ENCODE data around the gene DNAAF5.
"Not testable (repeated sequence)": the region's sequence is repeated elsewhere in the genome, so short reads cannot be mapped to it uniquely, and the experiment has no call there.

Gene DNAAF5

DNA sequence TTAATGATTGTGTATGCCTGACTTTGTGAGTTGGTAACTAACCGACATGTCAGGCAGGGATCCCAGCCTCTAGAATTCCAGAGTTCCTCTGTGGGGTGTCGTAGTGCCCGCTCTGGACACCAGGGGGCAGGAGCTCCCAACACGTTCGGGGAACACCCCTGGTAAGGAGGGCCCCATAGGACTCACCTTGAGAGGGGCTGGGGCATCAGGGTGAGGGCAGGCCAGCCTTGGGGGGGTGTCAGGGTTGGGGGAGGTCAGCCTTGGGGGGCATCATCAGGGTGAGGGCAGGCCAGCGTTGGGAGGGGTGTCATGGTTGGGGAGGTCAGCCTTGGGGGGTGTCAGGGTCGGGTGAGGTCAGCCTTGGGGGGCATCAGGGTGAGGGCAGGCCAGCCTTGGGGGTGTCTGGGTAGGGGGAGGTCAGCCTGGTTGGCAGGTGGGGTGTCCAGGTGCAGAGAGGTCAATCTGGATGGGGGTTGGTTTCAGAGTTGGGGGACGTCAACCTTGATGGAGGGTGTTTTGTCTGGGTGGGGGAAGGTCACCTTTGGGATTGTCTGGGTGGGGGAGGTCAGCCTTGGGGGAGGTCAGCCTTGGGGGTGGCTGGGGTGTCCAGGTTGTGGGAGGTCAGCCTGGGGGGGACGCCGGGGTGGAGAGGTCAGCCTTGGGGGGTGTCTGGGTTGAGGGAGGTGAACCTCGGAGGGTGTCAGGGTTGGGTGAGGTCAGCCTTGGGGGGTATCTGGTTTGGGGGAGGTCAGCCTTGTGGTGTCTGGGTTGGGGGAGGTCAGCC lies 60.2 kb downstream of the DNAAF5 start:
- in situ Hi-C loops (cut with MboI; ENCODE audit: low sequenced_read_pairs): no loop called here
- no peaks in the 10 kb centered on the region for H3K4me1 ChIP-seq
- H3K36me3 ChIP-seq (replicated peaks): peaks cover 33% of the 10 kb centered on the region
- no peaks in the 10 kb centered on the region for H3K27me3 ChIP-seq (ENCODE audit: low read depth)
- DNase-seq (ENCODE audit: low spot score in 2 of 2): peak; percentile 40 to 80
- H3K4me3 ChIP-seq: no peak overlapping the region
- no peaks in the 10 kb centered on the region for H3K9me3 ChIP-seq

DNA sequence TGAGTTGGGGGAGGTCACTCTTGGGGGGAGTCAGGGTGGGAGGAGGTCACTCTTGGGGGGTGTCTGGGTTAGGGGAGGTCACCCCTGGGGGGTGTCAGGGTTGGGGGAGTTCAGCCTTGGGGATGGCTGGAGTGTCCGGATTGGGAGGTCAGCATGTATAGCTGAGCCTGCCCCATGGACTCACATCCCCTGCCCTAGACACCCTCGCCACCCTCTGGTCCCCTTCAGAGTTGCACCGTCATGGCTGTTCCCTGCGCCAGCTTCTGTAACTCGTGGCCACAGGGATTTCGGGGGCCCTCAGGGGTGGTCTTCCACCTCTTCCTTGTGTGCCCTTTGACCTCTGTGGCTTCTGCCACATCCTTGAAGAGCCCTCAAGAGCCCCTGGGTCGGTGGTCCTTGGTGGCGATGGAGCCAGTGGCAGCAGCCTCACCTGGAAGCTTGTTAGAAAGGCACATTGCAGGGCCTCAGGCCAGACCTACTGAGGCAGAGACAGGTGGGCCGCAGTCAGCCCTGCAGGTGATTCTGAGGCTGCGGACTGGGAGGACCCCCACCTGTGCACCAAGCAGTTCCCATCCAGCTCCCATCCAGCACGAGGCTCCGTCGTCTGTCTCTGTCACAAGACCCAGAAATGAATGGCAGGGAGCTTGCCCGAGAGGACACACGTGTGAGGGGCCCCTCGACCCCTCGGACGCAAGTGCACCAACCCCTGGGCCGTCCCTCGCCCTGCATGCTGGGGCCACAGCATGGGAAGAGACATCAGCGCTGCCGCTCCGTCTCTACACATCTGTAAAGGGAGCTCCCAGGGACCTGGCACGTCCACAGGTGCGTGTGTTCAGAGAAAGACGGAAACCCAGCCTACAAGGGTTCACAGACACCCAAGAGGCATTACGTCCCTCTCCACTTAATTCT lies 61.1 kb downstream of the DNAAF5 start:
- DNase-seq (ENCODE audit: low spot score in 2 of 2): no peak
- no peaks in the 10 kb centered on the region for H3K4me1 ChIP-seq
- in situ Hi-C loops (cut with MboI; ENCODE audit: low sequenced_read_pairs): no loop called here

GRCh38 chr7:791519-791918 lies 65.0 kb downstream of the DNAAF5 start:
- Histone ChIP-seq H3K36me3 (replicated peaks) (peaks cover 9% of the 10 kb centered on the region; the same call in 1 of the 2 replicates), H3K9me3 (no peaks in the 10 kb centered on the region), H3K4me1 (no peaks in the 10 kb centered on the region), H3K4me3 (no peak overlapping the region), H3K27me3 (ENCODE audit: low read depth) (no peaks in the 10 kb centered on the region)
- in situ Hi-C loops (cut with MboI; ENCODE audit: low sequenced_read_pairs): no loop called here
- no peak for DNase-seq (ENCODE audit: low spot score in 2 of 2)

More for the DNA sequence above, 61.1 kb downstream of the DNAAF5 start:
- H3K27me3 ChIP-seq (ENCODE audit: low read depth): no peaks in the 10 kb centered on the region
- H3K36me3 ChIP-seq (replicated peaks): peaks cover 33% of the 10 kb centered on the region
- no peaks in the 10 kb centered on the region for H3K9me3 ChIP-seq
- H3K4me3 ChIP-seq: no peak overlapping the region

- Histone ChIP-seq H3K27me3 (ENCODE audit: low read depth) (no peaks in the 10 kb centered on the region), H3K36me3 (replicated peaks) (no peaks in the 10 kb centered on the region; the same call in 1 of the 2 replicates), H3K4me3 (no peak overlapping the region), H3K9me3 (no peaks in the 10 kb centered on the region), H3K4me1 (no peaks in the 10 kb centered on the region)
- DNase-seq (ENCODE audit: low spot score in 2 of 2): no peak
- in situ Hi-C loops (cut with MboI; ENCODE audit: low sequenced_read_pairs): no loop called here
These were observed 67.7 kb downstream of the DNAAF5 start for GRCh38 chr7:794207-794606.

GRCh38 chr7:794671-795329 lies 68.3 kb downstream of the DNAAF5 start:
- in situ Hi-C loops (cut with MboI; ENCODE audit: low sequenced_read_pairs): no loop called here
- Histone ChIP-seq H3K9me3 (no peaks in the 10 kb centered on the region), H3K36me3 (replicated peaks) (no peaks in the 10 kb centered on the region; the same call in 1 of the 2 replicates), H3K4me3 (no peak overlapping the region), H3K27me3 (ENCODE audit: low read depth) (no peaks in the 10 kb centered on the region), H3K4me1 (no peaks in the 10 kb centered on the region)
- DNase-seq (ENCODE audit: low spot score in 2 of 2): no peak

- DNase-seq (ENCODE audit: low spot score in 2 of 2); H3K36me3 ChIP-seq (replicated peaks); H3K9me3 ChIP-seq; H3K27me3 ChIP-seq (ENCODE audit: low read depth); H3K4me3 ChIP-seq; in situ Hi-C loops (cut with MboI; ENCODE audit: low sequenced_read_pairs); H3K4me1 ChIP-seq: not testable (repeated sequence)
These were observed 70.1 kb downstream of the DNAAF5 start for GRCh38 chr7:796434-797169.

- no peak for DNase-seq (ENCODE audit: low spot score in 2 of 2)
- Histone ChIP-seq H3K9me3 (no peaks in the 10 kb centered on the region), H3K4me1 (no peaks in the 10 kb centered on the region), H3K27me3 (ENCODE audit: low read depth) (no peaks in the 10 kb centered on the region), H3K4me3 (no peak overlapping the region), H3K36me3 (replicated peaks) (no peaks in the 10 kb centered on the region; the same call in 1 of the 2 replicates)
- in situ Hi-C loops (cut with MboI; ENCODE audit: low sequenced_read_pairs): no loop called here
These were observed 72.5 kb downstream of the DNAAF5 start for GRCh38 chr7:798921-799470.

DNA sequence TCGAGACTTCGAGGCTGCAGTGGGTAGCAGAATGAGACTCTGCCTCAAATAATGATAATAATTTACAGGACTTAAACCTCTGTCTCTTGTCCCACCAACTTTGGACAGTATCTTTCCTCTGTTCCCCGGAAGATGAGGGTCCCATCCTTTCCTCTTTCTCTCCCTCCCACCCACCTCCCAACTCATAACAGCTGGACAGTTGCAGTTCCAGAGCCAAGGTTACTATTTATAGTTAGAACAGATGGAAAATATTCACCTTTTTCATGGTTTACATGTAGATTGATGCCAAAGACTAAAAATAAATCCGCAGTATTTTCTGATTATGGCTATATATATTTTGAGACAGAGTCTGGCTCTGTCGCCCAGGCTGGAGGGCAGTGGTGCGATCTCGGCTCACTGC lies 74.2 kb downstream of the DNAAF5 start:
- Histone ChIP-seq H3K9me3 (no peaks in the 10 kb centered on the region), H3K4me1 (no peaks in the 10 kb centered on the region), H3K27me3 (ENCODE audit: low read depth) (no peaks in the 10 kb centered on the region), H3K36me3 (replicated peaks) (no peaks in the 10 kb centered on the region; the same call in 1 of the 2 replicates), H3K4me3 (no peak overlapping the region)
- no peak for DNase-seq (ENCODE audit: low spot score in 2 of 2)
- in situ Hi-C loops (cut with MboI; ENCODE audit: low sequenced_read_pairs): no loop called here

GRCh38 chr7:801351-801750 lies 74.9 kb downstream of the DNAAF5 start:
- H3K27me3 ChIP-seq (ENCODE audit: low read depth); H3K36me3 ChIP-seq (replicated peaks); DNase-seq (ENCODE audit: low spot score in 2 of 2); H3K4me3 ChIP-seq; in situ Hi-C loops (cut with MboI; ENCODE audit: low sequenced_read_pairs); H3K9me3 ChIP-seq; H3K4me1 ChIP-seq: not testable (repeated sequence)

DNA sequence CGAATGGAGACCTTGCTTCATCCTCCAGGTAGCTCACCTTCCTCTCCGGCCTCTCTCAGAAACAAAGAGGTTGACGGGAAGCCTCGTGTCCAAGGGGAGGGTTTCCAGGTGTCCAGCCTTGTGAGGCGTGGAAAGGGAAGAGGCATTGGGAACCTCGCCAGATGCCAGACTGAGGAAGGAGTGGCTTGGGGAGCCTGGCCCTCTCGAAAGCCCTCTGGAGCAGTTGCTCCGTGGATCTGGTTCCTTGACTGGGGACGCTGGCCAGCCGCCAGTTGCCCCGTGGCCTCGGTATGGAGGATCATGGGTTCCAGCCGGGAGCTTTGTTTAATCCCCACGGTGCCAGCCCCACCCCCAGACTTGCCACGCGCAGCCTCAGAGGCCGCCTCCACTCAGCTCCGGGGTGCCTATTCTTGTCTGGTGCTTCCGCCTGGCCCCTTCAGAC lies 75.5 kb downstream of the DNAAF5 start:
- H3K9me3 ChIP-seq: no peaks in the 10 kb centered on the region
- H3K4me1 ChIP-seq: no peaks in the 10 kb centered on the region
- no peaks in the 10 kb centered on the region for H3K27me3 ChIP-seq (ENCODE audit: low read depth)
- H3K4me3 ChIP-seq: no peak overlapping the region
- in situ Hi-C loops (cut with MboI; ENCODE audit: low sequenced_read_pairs): no loop called here
- no peaks in the 10 kb centered on the region; the same call in 1 of the 2 replicates for H3K36me3 ChIP-seq (replicated peaks)
- no peak for DNase-seq (ENCODE audit: low spot score in 2 of 2)

GRCh38 chr7:802500-803242 lies 76.2 kb downstream of the DNAAF5 start:
- in situ Hi-C loops (cut with MboI; ENCODE audit: low sequenced_read_pairs): no loop called here
- no peak for DNase-seq (ENCODE audit: low spot score in 2 of 2)

GRCh38 chr7:803243-803635 lies 76.7 kb downstream of the DNAAF5 start:
- in situ Hi-C loops (cut with MboI; ENCODE audit: low sequenced_read_pairs): no loop called here
- Histone ChIP-seq H3K4me3 (no peak overlapping the region), H3K27me3 (ENCODE audit: low read depth) (no peaks in the 10 kb centered on the region), H3K4me1 (no peaks in the 10 kb centered on the region), H3K36me3 (replicated peaks) (no peaks in the 10 kb centered on the region), H3K9me3 (no peaks in the 10 kb centered on the region)
- DNase-seq (ENCODE audit: low spot score in 2 of 2): no peak

More at GRCh38 chr7:802500-803242, 76.2 kb downstream of the DNAAF5 start:
- no peaks in the 10 kb centered on the region for H3K27me3 ChIP-seq (ENCODE audit: low read depth)
- H3K4me3 ChIP-seq: no peak overlapping the region
- no peaks in the 10 kb centered on the region for H3K4me1 ChIP-seq
- no peaks in the 10 kb centered on the region; the same call in 1 of the 2 replicates for H3K36me3 ChIP-seq (replicated peaks)
- H3K9me3 ChIP-seq: no peaks in the 10 kb centered on the region
